GM18867 (cell line): ENCODE results near the gene VPS72.

Experiments used
- ATAC-seq: cut with Tn5 transposase; IDR thresholded peaks from one replicate; pipeline ENCODE4 v1.9.1; 2021; ENCODE audit warnings: mild to moderate bottlenecking, moderate library complexity; ENCODE audit not compliant: unreplicated experiment

Gene VPS72

GRCh38 chr1:151187205-151187604, 2.8 kb downstream of the VPS72 start:
- no peak for ATAC-seq

- no peak for ATAC-seq
Measured at GRCh38 chr1:151184211-151184610, 5.8 kb downstream of the VPS72 start.

GRCh38 chr1:151176514-151177045, 13.4 kb downstream of the VPS72 start:
- no peak for ATAC-seq

- no peak for ATAC-seq
Measured at GRCh38 chr1:151175863-151176262, 14.1 kb downstream of the VPS72 start, which contains the start of gene TMOD4. Gene TMOD4 (minus strand): TSS chr1:151175981. CDS start chr1:151174875, 1,106 bp downstream.

GRCh38 chr1:151175041-151175741, 14.8 kb downstream of the VPS72 start:
- no peak for ATAC-seq

GRCh38 chr1:151171190-151171589, 18.8 kb downstream of the VPS72 start:
- no peak for ATAC-seq

- ATAC-seq: no peak
Measured at GRCh38 chr1:151167116-151167515, 22.9 kb downstream of the VPS72 start.

- ATAC-seq: no peak
Measured at GRCh38 chr1:151166505-151166956, 23.5 kb downstream of the VPS72 start.

- ATAC-seq: peak; percentile 84
Measured at GRCh38 chr1:151165738-151166504, 24.1 kb downstream of the VPS72 start, which contains the start of the genes LYSMD1 and SCNM1. Gene LYSMD1 (minus strand): TSS chr1:151165902. CDS start chr1:151165258, 644 bp downstream. Gene SCNM1 (plus strand): TSS chr1:151166144. CDS start chr1:151166153, 9 bp downstream.

GRCh38 chr1:151165281-151165737, 24.7 kb downstream of the VPS72 start:
- no peak for ATAC-seq

GRCh38 chr1:151164732-151165280, 25.2 kb downstream of the VPS72 start:
- ATAC-seq: no peak

- ATAC-seq: no peak
Measured at GRCh38 chr1:151159373-151159772, 30.6 kb downstream of the VPS72 start.

GRCh38 chr1:151158751-151159251, 31.2 kb downstream of the VPS72 start:
- no peak for ATAC-seq

- no peak for ATAC-seq
Measured at GRCh38 chr1:151158326-151158725, 31.7 kb downstream of the VPS72 start.

- ATAC-seq: no peak
Measured at GRCh38 chr1:151157067-151157531, 32.9 kb downstream of the VPS72 start.

GRCh38 chr1:151156515-151156819, 33.5 kb downstream of the VPS72 start, which contains the start of gene TNFAIP8L2:
Gene TNFAIP8L2 (plus strand): TSS chr1:151156649. CDS start chr1:151158698, 2,049 bp downstream.
- ATAC-seq: peak; percentile 68

GRCh38 chr1:151147665-151148064, 42.3 kb downstream of the VPS72 start:
- no peak for ATAC-seq

- ATAC-seq: no peak
Measured at GRCh38 chr1:151147132-151147503, 42.9 kb downstream of the VPS72 start.

GRCh38 chr1:151146412-151147131, 43.4 kb downstream of the VPS72 start, which contains the start of gene SEMA6C:
Gene SEMA6C (minus strand): TSS chr1:151146631. CDS start chr1:151142621, 4,010 bp downstream.
- peak; percentile 99 for ATAC-seq

GRCh38 chr1:151146072-151146411, 44.0 kb downstream of the VPS72 start:
- ATAC-seq: peak; percentile 7
